GM20000 (cell line): Measurements from ENCODE around the gene CAP2.
"Not testable (repeated sequence)": the region's sequence is repeated elsewhere in the genome, so short reads cannot be mapped to it uniquely, and the experiment has no call there.

Experiments
- DNase-seq: peaks from one replicate; pipeline ENCODE4 v3.0.0; 2012; ENCODE audit warnings: low spot score
- TF ChIP-seq, protein P1 (sequence below): IDR thresholded peaks from 2 replicates; pipeline ENCODE4 v1.5.1; 2012; ENCODE audit warnings: mild to moderate bottlenecking, control low read depth; ENCODE audit errors: extremely low read depth, missing control alignments

The CAP2 gene

DNA sequence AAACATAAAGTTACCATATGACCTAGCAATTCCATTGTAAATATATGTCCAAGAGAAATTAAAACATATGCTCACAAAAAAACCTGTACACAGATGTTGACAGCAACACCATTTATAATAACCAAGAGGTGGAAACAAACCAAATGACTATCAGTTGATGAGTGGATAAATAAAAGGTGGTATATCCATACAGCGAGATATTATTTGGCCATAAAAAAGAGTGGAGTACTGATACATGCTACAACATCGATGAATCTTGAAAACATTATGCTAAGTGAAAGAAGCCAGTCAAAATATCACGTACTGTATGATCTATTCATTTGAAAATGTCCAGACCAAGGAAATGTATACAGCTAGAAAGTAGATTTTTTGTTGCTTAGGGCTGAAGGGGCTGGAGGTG is 2.9 kb downstream of the CAP2 start:
- no peak for DNase-seq
- TF ChIP-seq, protein P1, sequence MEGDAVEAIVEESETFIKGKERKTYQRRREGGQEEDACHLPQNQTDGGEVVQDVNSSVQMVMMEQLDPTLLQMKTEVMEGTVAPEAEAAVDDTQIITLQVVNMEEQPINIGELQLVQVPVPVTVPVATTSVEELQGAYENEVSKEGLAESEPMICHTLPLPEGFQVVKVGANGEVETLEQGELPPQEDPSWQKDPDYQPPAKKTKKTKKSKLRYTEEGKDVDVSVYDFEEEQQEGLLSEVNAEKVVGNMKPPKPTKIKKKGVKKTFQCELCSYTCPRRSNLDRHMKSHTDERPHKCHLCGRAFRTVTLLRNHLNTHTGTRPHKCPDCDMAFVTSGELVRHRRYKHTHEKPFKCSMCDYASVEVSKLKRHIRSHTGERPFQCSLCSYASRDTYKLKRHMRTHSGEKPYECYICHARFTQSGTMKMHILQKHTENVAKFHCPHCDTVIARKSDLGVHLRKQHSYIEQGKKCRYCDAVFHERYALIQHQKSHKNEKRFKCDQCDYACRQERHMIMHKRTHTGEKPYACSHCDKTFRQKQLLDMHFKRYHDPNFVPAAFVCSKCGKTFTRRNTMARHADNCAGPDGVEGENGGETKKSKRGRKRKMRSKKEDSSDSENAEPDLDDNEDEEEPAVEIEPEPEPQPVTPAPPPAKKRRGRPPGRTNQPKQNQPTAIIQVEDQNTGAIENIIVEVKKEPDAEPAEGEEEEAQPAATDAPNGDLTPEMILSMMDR = no peak

DNA sequence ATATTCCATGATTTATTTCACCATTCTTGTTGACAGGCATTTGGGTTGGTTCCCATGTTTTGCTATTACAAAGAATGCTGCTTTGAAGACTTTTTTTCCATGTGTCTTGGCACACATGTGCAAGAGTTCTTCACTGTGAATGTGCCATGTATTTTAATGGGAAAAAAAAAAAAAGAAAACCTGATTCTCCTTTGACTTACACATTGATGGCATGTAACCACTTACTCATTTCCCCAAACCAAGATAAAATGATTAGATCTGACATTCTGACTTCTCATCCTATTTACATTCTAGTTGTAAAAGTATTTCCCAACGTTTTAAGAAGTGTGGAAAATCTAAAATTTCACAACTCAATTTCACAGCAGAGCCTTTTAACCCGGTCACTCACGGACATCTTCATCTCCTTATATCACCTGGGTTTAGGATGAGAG is 4.4 kb downstream of the CAP2 start:
- no peak for DNase-seq
- TF ChIP-seq, protein P1 = no peak

DNA sequence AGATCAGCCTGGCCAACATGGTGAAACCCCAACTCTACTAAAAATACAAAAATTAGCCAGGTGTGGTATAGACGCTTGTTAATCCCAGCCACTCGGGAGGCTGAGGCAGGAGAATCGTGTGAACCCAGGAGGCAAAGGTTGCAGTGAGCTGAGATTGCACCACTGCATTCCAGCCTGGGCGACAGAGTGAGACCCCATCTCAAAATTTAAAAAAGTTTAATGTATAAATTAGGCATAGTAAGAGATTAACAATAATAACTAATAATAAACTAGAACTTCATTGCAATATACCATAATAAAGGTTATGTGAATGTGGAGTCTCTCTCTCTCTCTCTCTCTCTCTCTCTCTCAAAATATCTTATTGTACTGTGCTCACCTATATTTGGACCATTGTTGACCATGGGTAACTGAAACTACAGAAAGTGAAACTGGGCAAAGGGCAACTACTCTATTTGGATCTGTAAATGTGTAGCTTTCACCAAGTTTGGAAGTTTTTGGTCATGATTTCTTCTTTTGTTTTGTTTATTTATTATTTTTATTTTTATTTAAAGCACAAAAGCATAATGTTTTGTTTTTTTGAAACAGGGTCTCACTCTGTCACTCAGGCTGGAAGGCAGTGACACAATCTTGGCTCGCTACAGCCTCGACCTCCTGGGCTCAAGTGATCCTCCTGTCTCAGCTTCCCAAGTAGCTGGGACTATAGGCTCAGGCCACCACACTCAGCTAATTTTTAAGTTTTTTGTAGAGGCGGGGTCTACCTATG is 12.0 kb downstream of the CAP2 start:
- DNase-seq = not testable (repeated sequence)

DNA sequence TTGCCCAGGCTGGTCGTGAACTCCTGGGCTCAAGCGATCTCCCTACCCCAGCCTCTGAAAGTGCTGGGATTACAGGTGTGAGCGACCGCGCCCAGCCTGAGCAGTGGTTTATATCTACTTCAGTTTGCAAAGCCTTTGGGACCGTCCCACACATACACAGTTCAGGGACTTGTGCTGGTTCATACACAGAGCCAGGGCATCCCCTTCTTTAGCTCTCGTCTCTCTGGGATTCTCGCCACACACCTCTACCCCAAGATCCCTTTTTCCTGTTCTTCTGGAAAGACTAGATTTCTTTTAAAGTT is 12.5 kb downstream of the CAP2 start:
- DNase-seq = no peak
- TF ChIP-seq, protein P1 = no peak

DNA sequence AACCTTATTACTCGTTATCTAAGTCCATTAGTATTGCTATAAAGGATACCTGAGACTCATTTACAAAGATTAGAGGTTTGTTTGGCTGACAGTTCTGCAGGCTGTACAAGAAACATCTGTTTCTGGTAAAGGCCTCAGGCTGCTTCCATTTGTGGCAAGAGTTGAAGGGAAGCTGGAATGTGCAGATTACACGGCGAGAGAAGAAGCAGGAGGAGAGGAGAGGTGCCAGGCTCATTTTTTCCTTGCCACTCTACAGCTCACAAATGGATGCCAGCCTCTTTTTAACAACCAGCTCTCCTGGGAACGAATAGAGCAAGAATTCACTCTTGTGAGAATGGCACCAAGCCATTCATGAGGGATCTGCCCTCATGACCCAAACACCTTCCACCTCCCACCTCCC is 14.7 kb downstream of the CAP2 start:
- DNase-seq = no peak
- TF ChIP-seq, protein P1 = no peak

DNA sequence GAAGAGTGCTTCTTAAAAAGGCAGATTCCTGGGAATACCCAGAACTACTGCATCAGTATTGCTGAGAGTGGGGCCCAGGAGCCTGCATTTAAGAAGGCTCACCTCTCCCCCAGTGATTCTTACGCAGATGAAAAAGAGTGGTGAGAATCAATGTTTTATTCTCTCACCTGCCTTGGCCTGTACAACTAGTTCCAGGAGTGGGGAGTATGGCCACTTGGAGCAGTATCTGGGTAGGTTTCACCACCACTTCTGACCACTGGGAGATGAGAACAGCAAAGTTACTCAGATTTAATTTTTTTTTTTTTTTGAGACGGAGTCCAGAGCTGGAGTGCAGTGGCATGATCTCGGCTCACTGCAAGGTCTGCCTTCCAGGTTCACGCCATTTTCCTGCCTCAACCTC is 16.9 kb downstream of the CAP2 start:
- DNase-seq = no peak
- TF ChIP-seq, protein P1 = no peak

DNA sequence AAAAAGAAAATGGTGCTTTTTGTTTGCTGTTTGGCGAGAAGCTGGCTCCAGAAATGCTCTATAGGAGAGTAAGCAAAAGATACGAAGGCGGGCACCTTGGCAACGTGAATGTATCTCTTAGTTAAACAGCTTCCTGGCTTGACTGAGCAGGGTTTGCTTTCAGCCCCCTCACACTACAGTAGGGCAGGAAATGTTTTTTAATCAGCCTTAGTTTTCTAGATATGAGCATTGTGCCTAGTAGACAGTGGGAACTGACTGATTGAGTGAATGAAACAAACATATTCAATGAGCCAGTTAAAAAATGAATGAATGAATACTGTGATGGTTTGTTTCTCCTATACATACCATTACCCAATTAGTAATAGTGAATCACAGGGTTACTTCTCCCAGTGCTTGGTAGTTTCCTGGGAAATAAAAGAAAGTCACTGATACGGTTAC is 19.9 kb downstream of the CAP2 start:
- TF ChIP-seq, protein P1 = no peak
- DNase-seq = no peak

DNA sequence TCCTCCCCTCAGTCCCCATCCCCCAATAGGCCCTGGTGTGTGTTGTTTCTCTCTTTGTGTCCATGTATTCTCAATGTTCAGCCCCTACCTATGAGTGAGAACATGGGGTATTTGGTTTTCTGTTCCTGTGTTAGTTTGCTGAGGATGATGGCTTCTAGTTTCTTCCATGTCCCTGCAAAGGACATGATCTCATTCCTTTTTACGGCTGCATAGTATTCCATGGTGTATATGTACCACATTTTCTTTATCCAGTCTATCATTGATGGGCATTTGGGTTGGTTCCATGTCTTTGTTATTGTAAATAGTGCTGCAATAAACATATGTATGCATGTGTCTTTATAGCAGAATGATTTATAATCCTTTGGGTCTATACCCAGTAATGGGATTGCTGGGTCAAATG is 21.0 kb downstream of the CAP2 start:
- DNase-seq = not testable (repeated sequence)
